Neural progenitor cell (in vitro differentiated cells): Measurements from ENCODE around the gene PRRG1. TPM values are rescaled to one million over a fixed set of nuclear protein-coding genes. Genes with fewer than 3 reads are reported as not detected.
"Not testable (repeated sequence)": the region's sequence is repeated elsewhere in the genome, so short reads cannot be mapped to it uniquely, and the experiment has no call there.

ENCODE experiments used
- DNase-seq: peaks from one replicate; pipeline ENCODE4 v3.0.0-alpha.2; 2016; ENCODE audit warnings: low spot score
- H2AFZ ChIP-seq: fragments of 200-600 bp; sonication (generic); replicated peaks from 2 replicates; pipeline ENCODE4 v1.6.1; 2016; ENCODE audit warnings: antibody characterized with exemption
- H3F3A ChIP-seq: fragments of 200-600 bp; sonication (generic); 2 replicates; pipeline ENCODE4 v1.6.1; 2016; ENCODE audit warnings: antibody characterized with exemption, low read depth
- H3K27ac ChIP-seq: fragments of 200-600 bp; sonication (generic); 2 replicates; pipeline ENCODE4 v1.5.1; 2016; ENCODE audit warnings: mild to moderate bottlenecking
- H3K27me3 ChIP-seq: fragments of 200-600 bp; sonication (generic); 2 replicates; pipeline ENCODE4 v1.6.1; 2016; ENCODE audit warnings: mild to moderate bottlenecking, moderate library complexity
- H3K36me3 ChIP-seq: fragments of 200-600 bp; sonication (generic); 2 replicates; pipeline ENCODE4 v1.5.1; 2016
- H3K4me1 ChIP-seq: fragments of 200-600 bp; sonication (generic); 2 replicates; pipeline ENCODE4 v1.6.1; 2016; ENCODE audit warnings: mixed run types
- H3K4me2 ChIP-seq: fragments of 200-600 bp; sonication (generic); 2 replicates; pipeline ENCODE4 v1.6.1; 2016
- H3K4me3 ChIP-seq: fragments of 200-600 bp; sonication (generic); 2 replicates; pipeline ENCODE4 v1.5.1; 2016
- H3K79me2 ChIP-seq: fragments of 200-600 bp; sonication (generic); 2 replicates; pipeline ENCODE4 v1.6.1; 2016; ENCODE audit warnings: low read depth
- H3K9ac ChIP-seq: fragments of 200-600 bp; sonication (generic); 2 replicates; pipeline ENCODE4 v1.6.1; 2016
- H3K9me3 ChIP-seq: fragments of 200-600 bp; sonication (generic); 2 replicates; pipeline ENCODE4 v1.5.1; 2016; ENCODE audit warnings: low read depth
- H4K20me1 ChIP-seq: fragments of 200-600 bp; sonication (generic); 2 replicates; pipeline ENCODE4 v1.6.1; 2016; ENCODE audit warnings: low read depth
- H3K27ac Mint-ChIP-seq: 3 replicates; pipeline ENCODE4 v1.8.0; 2021; ENCODE audit warnings: mixed read lengths
- H3K27me3 Mint-ChIP-seq: 2 replicates; pipeline ENCODE4 v1.8.0; 2022; ENCODE audit warnings: low read depth, mild to moderate bottlenecking, inconsistent platforms, moderate library complexity, mixed read lengths; ENCODE audit not compliant: insufficient read depth
- H3K36me3 Mint-ChIP-seq: 3 replicates; pipeline ENCODE4 v1.8.0; 2021; ENCODE audit warnings: mixed read lengths
- H3K4me1 Mint-ChIP-seq: 3 replicates; pipeline ENCODE4 v1.8.0; 2021; ENCODE audit warnings: mixed read lengths
- H3K4me3 Mint-ChIP-seq: 3 replicates; pipeline ENCODE4 v1.8.0; 2021; ENCODE audit warnings: mild to moderate bottlenecking, moderate library complexity, mixed read lengths
- H3K9me3 Mint-ChIP-seq: 3 replicates; pipeline ENCODE4 v1.8.0; 2020; ENCODE audit warnings: mixed read lengths
- CTCF ChIP-seq: fragments of 200-600 bp; sonication (generic); IDR thresholded peaks from 2 replicates; pipeline ENCODE4 v1.5.1; 2017; ENCODE audit warnings: antibody characterized with exemption, mild to moderate bottlenecking
- EZH2 ChIP-seq: fragments of 200-600 bp; sonication (generic); IDR thresholded peaks from 2 replicates; pipeline ENCODE4 v1.6.1; 2017; ENCODE audit warnings: antibody characterized with exemption, mild to moderate bottlenecking, moderate library complexity
- EZH2phosphoT487 ChIP-seq: fragments of 200-600 bp; sonication (generic); IDR thresholded peaks from 2 replicates; pipeline ENCODE4 v1.6.1; 2017; ENCODE audit warnings: antibody characterized with exemption
- total RNA-seq: library from RNA; depleted of rRNA; stranded (reverse); fragments of >200 nt; gene quantifications from 2 replicates; pipeline ENCODE4 v1.2.3, GENCODE V29; 2015; ENCODE audit warnings: low replicate concordance

Gene PRRG1
- total RNA-seq, 1 donor from 2014 or later = 8.7 TPM

GRCh38 chrX:37495760-37496159 is 146.6 kb downstream of the PRRG1 start:
- H3K4me3 Mint-ChIP-seq, H4K20me1 ChIP-seq, H3K36me3 ChIP-seq, H3K4me1 Mint-ChIP-seq, H3K4me1 ChIP-seq, H3K9me3 Mint-ChIP-seq, H3K79me2 ChIP-seq, H3K27ac ChIP-seq, H3K4me2 ChIP-seq, H3F3A ChIP-seq, H3K9me3 ChIP-seq, H3K4me3 ChIP-seq, H3K36me3 Mint-ChIP-seq, H3K27me3 Mint-ChIP-seq, H3K27me3 ChIP-seq, H2AFZ ChIP-seq, H3K9ac ChIP-seq, H3K27ac Mint-ChIP-seq: not testable (repeated sequence)
- DNase-seq = peak; percentile 18
- TF ChIP-seq CTCF = peak; percentile 61

GRCh38 chrX:37497126-37497525 is 148.0 kb downstream of the PRRG1 start:
- not testable (repeated sequence) for H3K4me2 ChIP-seq, DNase-seq, H3K79me2 ChIP-seq, H4K20me1 ChIP-seq, H3K4me3 ChIP-seq, H3K27me3 Mint-ChIP-seq, H2AFZ ChIP-seq, H3K27ac Mint-ChIP-seq, H3K9me3 Mint-ChIP-seq, H3F3A ChIP-seq, H3K27me3 ChIP-seq, H3K9ac ChIP-seq, H3K9me3 ChIP-seq, H3K4me1 Mint-ChIP-seq, H3K27ac ChIP-seq, H3K36me3 Mint-ChIP-seq, H3K4me1 ChIP-seq, H3K4me3 Mint-ChIP-seq, H3K36me3 ChIP-seq

GRCh38 chrX:37498323-37498722 is 149.2 kb downstream of the PRRG1 start:
- not testable (repeated sequence) for H3K9me3 ChIP-seq, H4K20me1 ChIP-seq, H3K4me3 Mint-ChIP-seq, H3K4me1 Mint-ChIP-seq, H3K36me3 Mint-ChIP-seq, H3K9me3 Mint-ChIP-seq, H3K27ac Mint-ChIP-seq, DNase-seq, H3K27ac ChIP-seq, H3K27me3 Mint-ChIP-seq, H3K27me3 ChIP-seq, H3K4me3 ChIP-seq, H3K36me3 ChIP-seq, H3F3A ChIP-seq, H2AFZ ChIP-seq, H3K4me1 ChIP-seq, H3K4me2 ChIP-seq, H3K79me2 ChIP-seq, H3K9ac ChIP-seq

GRCh38 chrX:37499649-37500048 is 150.5 kb downstream of the PRRG1 start:
- H3K4me1 Mint-ChIP-seq = not testable (repeated sequence)

GRCh38 chrX:37504991-37505390 is 155.8 kb downstream of the PRRG1 start:
- no peak for DNase-seq
- Mint-ChIP-seq H3K36me3 (no peaks in the 10 kb centered on the region), H3K27me3 (no peaks in the 10 kb centered on the region), H3K9me3 (peaks cover 4% of the 10 kb centered on the region), H3K4me1 (no peaks in the 10 kb centered on the region), H3K27ac (no peak overlapping the region), H3K4me3 (no peak overlapping the region)
- no peak for TF ChIP-seq CTCF
- TF ChIP-seq EZH2 = no peak
- TF ChIP-seq EZH2phosphoT487 = no peak
- Histone ChIP-seq H3K27me3 (no peaks in the 10 kb centered on the region), H3K27ac (no peak overlapping the region), H3K79me2 (no peaks in the 10 kb centered on the region), H3F3A (no peaks in the 10 kb centered on the region), H3K36me3 (no peaks in the 10 kb centered on the region), H3K4me3 (no peak overlapping the region), H3K4me1 (no peaks in the 10 kb centered on the region), H3K9me3 (no peaks in the 10 kb centered on the region), H3K9ac (no peak overlapping the region), H3K4me2 (no peak overlapping the region), H4K20me1 (no peaks in the 10 kb centered on the region), H2AFZ (no peak overlapping the region)

More at GRCh38 chrX:37499649-37500048, 150.5 kb downstream of the PRRG1 start:
- not testable (repeated sequence) for H3F3A ChIP-seq, H3K27ac Mint-ChIP-seq, H3K4me1 ChIP-seq, H3K27ac ChIP-seq, H3K9me3 ChIP-seq, H2AFZ ChIP-seq, H3K36me3 Mint-ChIP-seq, H3K27me3 ChIP-seq, H3K9me3 Mint-ChIP-seq, H3K4me3 ChIP-seq, H3K4me2 ChIP-seq, H3K4me3 Mint-ChIP-seq, DNase-seq, H3K36me3 ChIP-seq, H3K79me2 ChIP-seq, H4K20me1 ChIP-seq, H3K27me3 Mint-ChIP-seq, H3K9ac ChIP-seq

Other genes starting within 250 kb of the PRRG1 start
- gene LANCL3, start 222.3 kb downstream of the PRRG1 start, total RNA-seq = 0.02 and 0.28 TPM in 2 replicates